Right lobe of liver (tissue), 6 donors: ENCODE measurements around the gene CCK. TPM values are rescaled to one million over a fixed set of nuclear protein-coding genes. Genes with fewer than 3 reads are reported as not detected.

Experiments used
- ATAC-seq, 4 donors: fragments of 200-7000 bp; cut with Tn5 transposase; one replicate each; pipeline ENCODE4 v1.9.1; 2020; ENCODE audit warnings: mild to moderate bottlenecking in 4 of 4, moderate library complexity in 4 of 4
- DNase-seq, 3 donors: peaks; one replicate each; pipeline ENCODE4 v3.0.0-alpha.2; 2020
- H3K27ac ChIP-seq, 3 donors: fragments of 200-600 bp; one replicate each; pipeline ENCODE4 v1.8.0; 2022
- H3K27me3 ChIP-seq, 2 donors: fragments of 200-600 bp; one replicate each; pipeline ENCODE4 v1.8.0; 2022
- H3K36me3 ChIP-seq, 4 donors: fragments of 200-600 bp; sonication (generic) in 1 of 4; one replicate each; pipeline versions ENCODE4 v1.5.1 to v1.8.0; 2017 to 2022; ENCODE audit warnings: control low read depth in 1 of 4
- H3K4me1 ChIP-seq, 4 donors: fragments of 200-600 bp; sonication (generic) in 1 of 4; one replicate each; pipeline versions ENCODE4 v1.5.1 to v1.8.0; 2017 to 2022; ENCODE audit warnings: control low read depth in 1 of 4
- H3K4me3 ChIP-seq, 3 donors: fragments of 200-600 bp; one replicate each; pipeline ENCODE4 v1.8.0; 2022
- H3K9me3 ChIP-seq, 4 donors: fragments of 200-600 bp; sonication (generic) in 1 of 4; one replicate each; pipeline versions ENCODE4 v1.5.1 to v1.8.0; 2017 to 2022; ENCODE audit warnings: control low read depth in 1 of 4
- CTCF ChIP-seq, 4 donors: fragments of 200-600 bp in 3 of 4; fragments of 450-650 bp in 1 of 4; IDR thresholded peaks; one replicate each; pipeline versions ENCODE4 v1.5.1 to v1.8.0; 2016 to 2022; ENCODE audit warnings: antibody characterized with exemption in 4 of 4, mild to moderate bottlenecking in 2 of 4
- POLR2A ChIP-seq: fragments of 450-650 bp; IDR thresholded peaks from one replicate; pipeline ENCODE4 v1.6.1; 2017; ENCODE audit warnings: antibody characterized with exemption, mild to moderate bottlenecking
- WGBS: methylation state at CpG from one replicate; pipeline ENCODE4 v1.1.6; 2018; ENCODE audit warnings: low coverage, low lambda C conversion rate; ENCODE audit not compliant: insufficient coverage; ENCODE audit errors: missing lambda C conversion rate; 5-methylcytosine and 5-hydroxymethylcytosine counted together
- intact Hi-C, 2 donors: fragments of 100-400 bp; cut with DNase I; formaldehyde crosslinking; loops; one replicate each; pipeline versions ENCODE4 v1.11.2 to v1.14.1; 2022
- total RNA-seq, 6 experiments: library from RNA; depleted of rRNA in 2 of 6; stranded (reverse); fragments of >200 nt in 2 of 6; fragmentation: NEBNext Ultra II Directional in 3 of 6; extraction: Animal tissue kit (Norgen Biotek cat#: 25700) in 3 of 6; gene quantifications; one replicate each; pipeline versions ENCODE4 v1.1.0 to v1.2.4, GENCODE V29; 2016 to 2023
- donor health status: DM: no; HTN: yes; CAD: no.
- donor health status: DM: no; HTN: no; CAD: no.
- donor health status: DM: no; HTN: no; CAD: no.
- donor health status: DM: no; HTN: yes; CAD: no.
- donor health status: DM: no; HTN: yes; CAD: no.

The CCK gene
- total RNA-seq, 6 experiments from 2014 or later = not detected

GRCh38 chr3:42250761-42251160 is 15.2 kb downstream of the CCK start:
- no peak for ATAC-seq
- Histone ChIP-seq H3K4me1 (no peaks in the 10 kb centered on the region), H3K36me3 (no peaks in the 10 kb centered on the region), H3K9me3 (no peaks in the 10 kb centered on the region), H3K4me3 (no peak overlapping the region), H3K27ac (no peak overlapping the region), H3K27me3 (no peaks in the 10 kb centered on the region)
- no peak for DNase-seq
- intact Hi-C loops = no loop called here
- 89% methylated on average over 1 of the region's 1 CpG for WGBS
- TF ChIP-seq POLR2A (no peak), CTCF (IDR thresholded peaks at IDR 0.05) (no peak)

GRCh38 chr3:42247576-42248027 is 18.4 kb downstream of the CCK start:
- TF ChIP-seq CTCF (IDR thresholded peaks at IDR 0.05) (peak; percentile 63 to 79 (median 71)), POLR2A (no peak)
- no peaks in the 10 kb centered on the region for H3K27me3 ChIP-seq
- intact Hi-C loops = loop anchor here in 1 of 2 donors (5.0 kb wide), 1 partner anchor 200 kb away; no protein-coding TSS in a partner anchor
- no peak overlapping the region for H3K4me3 ChIP-seq
- ATAC-seq = peak; percentile 83 to 97 (median 90)
- no peaks in the 10 kb centered on the region for H3K9me3 ChIP-seq
- H3K4me1 ChIP-seq = no peaks in the 10 kb centered on the region
- H3K36me3 ChIP-seq = no peaks in the 10 kb centered on the region
- H3K27ac ChIP-seq = no peak overlapping the region
- 3% methylated on average over 9 of the region's 9 CpGs for WGBS
- peak in 1 of 3 donors; percentile 62 for DNase-seq

DNA sequence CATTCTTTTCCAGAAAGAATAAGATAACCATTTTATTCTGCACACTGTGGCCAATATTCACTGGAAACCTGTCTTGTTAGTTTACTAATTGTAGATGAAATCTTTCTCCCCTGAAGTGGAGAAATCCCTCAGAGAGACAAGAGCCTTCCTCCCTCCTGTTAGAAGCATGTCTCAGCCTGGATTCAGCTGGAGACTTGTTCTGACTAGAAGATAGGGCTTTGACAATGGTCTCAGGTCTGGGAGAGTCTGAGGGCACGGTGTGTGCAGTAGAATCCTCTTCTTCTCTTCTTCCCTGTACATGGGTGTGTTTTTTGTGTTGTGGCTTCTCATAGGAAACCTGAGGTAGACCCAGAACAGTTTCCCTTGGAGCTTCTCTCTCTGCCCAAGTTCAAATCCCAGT is 19.9 kb downstream of the CCK start:
- intact Hi-C loops = loop anchor here in 1 of 2 donors (5.0 kb wide), 1 partner anchor 201 kb away; no protein-coding TSS in a partner anchor
- ATAC-seq (no peak), DNase-seq (no peak)
- no peak overlapping the region for H3K27ac ChIP-seq
- H3K4me3 ChIP-seq = no peak overlapping the region
- H3K4me1 ChIP-seq = no peaks in the 10 kb centered on the region
- H3K27me3 ChIP-seq = no peaks in the 10 kb centered on the region
- no peaks in the 10 kb centered on the region for H3K9me3 ChIP-seq
- WGBS = 33% methylated on average over 1 of the region's 1 CpG
- no peaks in the 10 kb centered on the region for H3K36me3 ChIP-seq
- no peak for TF ChIP-seq POLR2A
- no peak for TF ChIP-seq CTCF (IDR thresholded peaks at IDR 0.05)

DNA sequence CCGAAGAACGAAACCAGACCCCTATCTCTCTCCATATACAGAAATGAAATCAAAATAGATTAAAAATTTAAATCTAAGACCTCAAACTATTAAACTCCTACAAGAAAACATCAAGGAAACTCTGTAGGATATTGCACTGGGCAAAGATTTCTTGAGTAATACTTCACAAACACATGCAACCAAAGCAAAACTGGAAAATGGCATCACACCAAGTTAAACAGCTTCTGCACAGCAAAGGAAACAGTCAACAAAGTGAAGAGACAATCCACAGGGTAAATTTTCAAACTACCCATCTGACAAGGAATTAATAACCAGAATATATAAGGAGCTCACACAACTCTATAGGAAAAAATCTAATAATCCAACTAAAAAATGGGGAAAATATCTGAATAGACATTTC is 29.4 kb downstream of the CCK start:
- intact Hi-C loops = no loop called here

More for the DNA sequence above, 29.4 kb downstream of the CCK start:
- peaks cover 0 to 4% (median 0%) of the 10 kb centered on the region in 4 donors for H3K9me3 ChIP-seq
- 88% methylated on average over 2 of the region's 2 CpGs for WGBS
- H3K27me3 ChIP-seq = no peaks in the 10 kb centered on the region
- ATAC-seq = no peak
- no peak overlapping the region for H3K4me3 ChIP-seq
- no peak overlapping the region for H3K27ac ChIP-seq
- H3K4me1 ChIP-seq = peaks cover 0 to 1% (median 0%) of the 10 kb centered on the region in 4 donors
- no peaks in the 10 kb centered on the region for H3K36me3 ChIP-seq
- TF ChIP-seq POLR2A = no peak
- TF ChIP-seq CTCF (IDR thresholded peaks at IDR 0.05) = no peak
- DNase-seq = no peak
